Iris pigment epithelial cell (primary cell): ENCODE measurements around the gene TUFM.
"Not testable (repeated sequence)": the region's sequence is repeated elsewhere in the genome, so short reads cannot be mapped to it uniquely, and the experiment has no call there.

Experiments
- DNase-seq: peaks from one replicate; pipeline ENCODE4 v3.0.0-alpha.2; 2011; ENCODE audit warnings: low read depth

The TUFM gene

GRCh38 chr16:28838558-28838918 lies 7.6 kb downstream of the TUFM start:
- no peak for DNase-seq

DNA sequence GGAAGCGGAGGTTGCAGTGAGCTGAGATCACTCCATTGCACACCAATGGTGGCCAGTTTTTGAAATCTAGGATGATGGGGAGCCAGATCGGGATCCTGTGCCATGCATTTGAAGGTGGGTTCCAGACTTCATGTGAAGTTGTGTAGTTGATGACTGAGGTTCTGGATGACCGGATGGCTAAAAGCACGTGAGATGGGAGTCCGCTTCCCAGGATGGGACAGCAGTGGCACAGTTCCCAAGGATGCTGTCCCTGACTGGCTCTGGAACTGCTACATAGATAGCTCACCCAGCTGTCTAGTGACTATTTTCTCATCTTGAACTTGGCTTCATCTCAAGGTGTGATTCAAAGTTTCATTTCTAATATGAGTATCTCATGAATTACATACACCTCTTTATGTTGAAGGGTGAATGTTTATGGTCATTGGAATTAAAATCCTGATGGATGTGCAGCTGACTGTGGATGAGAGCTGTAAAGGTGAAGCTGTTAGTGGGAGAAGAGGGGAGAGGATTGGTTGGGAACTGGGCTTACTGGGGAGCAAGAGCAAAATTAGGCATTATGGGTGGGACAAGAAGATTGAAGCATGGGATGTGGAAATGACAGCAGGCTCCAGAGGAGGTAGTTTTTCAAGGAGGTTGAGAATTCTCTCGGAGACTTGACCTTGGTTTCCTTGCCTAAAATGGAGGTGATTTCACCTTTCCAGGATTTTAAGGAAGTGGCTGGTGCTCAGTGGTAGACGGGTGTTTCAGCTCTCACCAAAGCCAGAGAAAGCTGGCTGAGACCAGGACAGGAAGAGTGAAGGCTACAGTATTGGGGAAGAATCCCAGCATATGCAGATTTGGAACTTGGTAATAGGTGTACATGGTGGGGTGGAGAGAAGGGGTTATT lies 8.2 kb downstream of the TUFM start:
- DNase-seq = no peak

- DNase-seq = no peak
These were observed 9.4 kb downstream of the TUFM start for GRCh38 chr16:28836761-28837064.

GRCh38 chr16:28835864-28836760 lies 10.0 kb downstream of the TUFM start:
- no peak for DNase-seq

GRCh38 chr16:28834873-28835863 lies 11.0 kb downstream of the TUFM start:
- DNase-seq = no peak

- no peak for DNase-seq
These were observed 11.8 kb downstream of the TUFM start for GRCh38 chr16:28834349-28834748.

- DNase-seq = no peak
These were observed 15.6 kb downstream of the TUFM start for GRCh38 chr16:28830531-28830930.

DNA sequence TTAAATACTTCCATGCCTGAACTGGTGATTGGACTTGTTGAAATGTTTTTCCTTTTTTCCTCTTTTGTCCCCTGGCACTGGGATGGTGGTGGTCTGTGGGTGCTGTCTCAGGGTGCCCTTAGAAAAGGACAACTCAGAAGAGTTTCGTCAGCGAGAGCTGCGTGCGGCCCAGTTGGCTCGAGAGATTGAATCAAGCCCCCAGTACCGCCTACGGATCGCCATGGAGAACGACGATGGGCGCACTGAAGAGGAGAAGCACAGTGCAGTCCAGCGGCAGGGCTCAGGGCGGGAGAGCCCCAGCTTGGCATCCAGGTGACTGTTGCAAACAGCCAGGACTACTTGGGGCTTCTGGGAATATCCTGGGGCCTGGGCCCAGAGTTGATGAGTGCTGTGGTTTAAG lies 16.4 kb downstream of the TUFM start:
- no peak for DNase-seq

GRCh38 chr16:28826141-28826540 lies 20.0 kb downstream of the TUFM start:
- DNase-seq = peak; percentile 7

DNA sequence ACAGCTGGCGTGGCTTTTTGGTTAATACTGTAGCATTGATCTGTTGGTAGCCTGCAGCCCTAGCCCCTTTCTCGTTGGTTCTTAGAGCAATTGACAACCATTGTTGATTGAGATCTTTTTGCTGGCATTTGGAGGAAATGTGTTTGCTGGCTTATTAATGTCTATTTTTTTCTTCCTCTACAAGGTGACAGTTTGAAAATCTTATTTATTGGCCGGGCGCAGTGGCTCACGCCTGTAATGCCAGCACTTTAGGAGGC lies 21.5 kb downstream of the TUFM start:
- DNase-seq = no peak

GRCh38 chr16:28823873-28824716 lies 22.1 kb downstream of the TUFM start:
- peak; percentile 99 for DNase-seq

DNA sequence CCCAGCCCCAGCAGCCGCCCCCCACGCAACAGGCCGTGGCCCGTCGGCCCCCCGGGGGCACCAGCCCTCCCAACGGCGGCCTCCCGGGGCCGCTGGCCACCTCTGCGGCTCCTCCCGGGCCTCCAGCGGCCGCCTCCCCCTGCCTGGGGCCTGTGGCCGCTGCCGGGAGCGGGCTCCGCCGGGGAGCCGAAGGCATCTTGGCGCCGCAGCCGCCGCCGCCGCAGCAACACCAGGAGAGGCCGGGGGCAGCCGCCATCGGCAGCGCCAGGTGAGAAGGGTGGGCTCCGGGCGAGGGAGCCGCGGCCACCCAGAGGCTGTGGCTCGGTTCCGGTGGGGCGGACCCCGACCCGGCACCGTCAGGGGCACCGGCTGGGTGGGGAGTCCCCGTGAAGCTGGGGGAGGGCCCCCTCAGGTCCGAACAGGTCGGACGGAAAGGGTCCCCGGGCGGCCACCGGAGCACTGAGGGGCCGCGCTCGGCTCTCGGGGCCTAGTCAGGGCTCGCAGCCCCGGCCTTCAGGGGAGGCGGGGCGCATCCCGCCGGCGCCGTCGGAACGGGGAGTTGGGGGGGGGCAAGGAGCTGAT lies 22.8 kb downstream of the TUFM start:
- peak; percentile 8 for DNase-seq

DNA sequence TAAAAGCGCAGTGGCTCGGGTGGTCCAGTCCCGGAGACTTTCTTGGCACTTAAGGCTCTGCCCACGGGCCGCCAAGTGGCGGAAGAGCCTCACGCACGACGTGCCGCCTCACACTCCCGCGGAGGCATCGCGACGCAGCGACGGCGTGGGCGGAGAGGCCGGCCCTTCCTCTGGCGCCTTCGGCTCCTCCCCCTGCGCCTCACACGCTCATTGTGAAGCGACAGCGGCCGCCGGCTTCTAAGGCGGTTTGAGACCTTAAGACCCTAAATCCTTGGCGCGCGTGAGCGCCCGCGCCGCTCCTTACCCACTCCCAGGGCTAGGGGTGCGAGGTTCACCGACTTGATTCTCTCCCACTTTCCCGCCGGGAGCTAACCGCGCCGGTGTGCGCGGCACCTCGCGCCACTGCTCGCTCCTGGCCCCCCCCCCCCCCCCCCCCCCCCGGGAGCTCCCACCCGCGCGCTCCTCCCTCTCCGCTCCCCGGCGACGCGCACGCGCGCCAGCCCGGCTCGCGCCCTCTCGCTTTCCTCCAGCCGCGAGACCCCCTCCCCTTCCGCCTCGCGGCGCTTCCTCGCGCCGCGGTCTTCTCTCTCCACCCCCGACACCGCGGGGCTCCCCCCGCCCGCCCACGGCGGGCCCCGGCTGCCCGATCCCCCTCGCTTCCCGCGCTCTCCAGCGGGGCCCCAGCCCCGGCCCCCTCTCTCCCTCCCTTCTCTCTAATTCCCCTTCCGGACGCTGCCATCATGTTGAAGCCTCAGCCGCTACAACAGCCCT lies 23.4 kb downstream of the TUFM start, which contains the start of gene ATXN2L:
Gene ATXN2L (plus strand): TSS at position 480 of the 771 bp plus-strand sequence. CDS start 261 bp downstream, at position 741.
- peak; percentile 98 for DNase-seq

GRCh38 chr16:28821874-28822519 lies 24.2 kb downstream of the TUFM start:
- no peak for DNase-seq

DNA sequence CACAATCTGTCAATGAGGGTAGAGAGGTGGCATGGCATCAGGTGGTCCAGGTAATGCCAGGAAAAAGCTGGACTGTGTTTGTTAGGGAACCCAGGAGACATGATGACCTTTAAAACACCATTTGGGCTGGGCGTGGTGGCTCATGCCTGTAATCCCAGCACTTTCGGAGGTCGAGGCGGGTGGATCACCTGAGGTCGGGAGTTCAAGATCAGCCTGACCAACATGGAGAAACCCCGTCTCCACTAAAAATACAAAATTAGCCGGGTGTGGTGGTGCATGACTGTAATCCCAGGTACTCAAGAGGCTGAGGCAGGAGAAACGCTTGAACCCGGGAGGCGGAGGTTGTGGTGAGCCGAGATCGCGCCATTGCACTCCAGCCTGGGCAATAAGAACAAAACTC lies 25.6 kb downstream of the TUFM start:
- DNase-seq = not testable (repeated sequence)

- peak; percentile 22 for DNase-seq
These were observed 26.1 kb downstream of the TUFM start for GRCh38 chr16:28820016-28820415.

DNA sequence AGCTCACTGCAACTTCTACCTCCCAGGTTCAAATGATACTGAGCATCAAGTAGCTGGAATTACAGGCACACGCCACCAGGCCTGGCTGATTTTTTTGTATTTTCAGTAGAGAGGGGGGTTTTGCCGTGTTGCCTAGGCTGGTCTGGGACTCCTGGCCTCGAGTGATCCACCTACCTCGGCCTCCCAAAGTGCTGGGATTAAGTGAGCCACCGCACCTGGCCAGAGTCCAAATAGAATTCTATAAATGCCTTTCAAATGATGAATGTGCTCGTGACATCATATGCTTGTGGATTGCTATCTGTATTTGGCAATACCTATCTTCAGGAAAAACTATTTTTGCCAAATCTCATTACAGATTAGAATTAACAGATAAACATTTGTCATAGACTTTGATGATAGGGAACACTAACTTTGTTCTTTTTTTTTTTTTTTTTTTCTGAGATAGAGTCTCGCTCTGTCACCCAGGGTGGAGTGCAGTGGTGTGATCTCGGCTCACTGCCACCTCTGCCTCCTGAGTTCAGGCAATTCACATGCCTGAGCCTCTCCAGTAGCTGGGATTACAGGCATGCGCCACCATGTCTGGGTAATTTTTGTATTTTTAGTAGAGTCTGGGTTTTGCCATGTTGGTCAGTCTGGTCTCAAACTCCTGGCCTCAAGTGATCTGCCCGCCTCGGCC lies 38.6 kb downstream of the TUFM start:
- DNase-seq = not testable (repeated sequence)

DNA sequence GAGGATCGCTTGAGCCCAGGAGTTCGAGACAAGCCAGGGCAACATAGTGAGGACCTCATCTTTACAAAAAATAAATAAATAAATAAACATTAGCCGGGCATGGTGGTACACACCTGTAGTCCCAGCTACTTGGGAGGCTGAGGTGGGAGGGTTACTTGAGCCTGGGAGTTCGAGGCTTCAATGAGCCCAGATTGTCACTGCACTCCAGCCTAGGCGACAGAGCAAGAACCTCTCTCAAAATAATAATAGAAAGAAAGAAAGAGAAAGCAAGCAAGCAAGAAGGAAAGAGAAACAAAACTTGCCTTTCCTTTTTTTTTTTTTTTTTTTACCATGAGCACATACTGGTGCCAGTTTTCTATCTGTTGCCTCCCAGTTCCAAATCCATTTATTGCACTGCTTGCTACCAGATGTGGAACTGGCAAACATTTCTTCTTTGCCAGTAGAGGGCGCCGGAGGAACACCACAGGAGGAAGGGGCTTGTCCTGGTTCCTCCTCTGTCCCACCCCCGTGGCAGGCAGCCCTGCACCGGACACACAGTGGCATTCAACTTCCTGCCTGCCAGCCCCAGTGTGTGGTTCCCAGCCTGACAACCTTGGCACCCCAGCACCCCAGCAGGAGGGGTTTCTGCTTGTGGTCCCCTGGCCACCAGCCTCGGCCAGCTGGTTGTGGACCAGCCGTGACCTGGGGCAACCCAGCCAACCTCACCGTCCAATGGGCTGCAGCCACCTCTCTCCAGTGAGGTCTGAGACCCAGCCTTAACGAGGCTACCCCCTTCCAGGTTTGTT lies 43.7 kb downstream of the TUFM start:
- DNase-seq = peak; percentile 66
